Nephron progenitor cell (in vitro differentiated cells): ENCODE data around the gene TFEB.

Experiments used
- DNase-seq: peaks from one replicate; pipeline ENCODE4 v3.0.0; 2021
- H3K27ac Mint-ChIP-seq: 2 replicates; pipeline ENCODE4 v1.8.0; 2021; ENCODE audit warnings: mild to moderate bottlenecking, moderate library complexity, mixed read lengths
- H3K27me3 Mint-ChIP-seq: 2 replicates; pipeline ENCODE4 v1.8.0; 2021; ENCODE audit warnings: mild to moderate bottlenecking, low read depth, mixed read lengths; ENCODE audit not compliant: poor library complexity
- H3K36me3 Mint-ChIP-seq: 2 replicates; pipeline ENCODE4 v1.8.0; 2021; ENCODE audit warnings: low read depth, mixed read lengths
- H3K4me1 Mint-ChIP-seq: 2 replicates; pipeline ENCODE4 v1.8.0; 2021; ENCODE audit warnings: mixed read lengths
- H3K4me3 Mint-ChIP-seq: 2 replicates; pipeline ENCODE4 v1.8.0; 2021; ENCODE audit warnings: mild to moderate bottlenecking, moderate library complexity, mixed read lengths
- H3K9me3 Mint-ChIP-seq: 2 replicates; pipeline ENCODE4 v1.8.0; 2021; ENCODE audit warnings: mild to moderate bottlenecking, moderate library complexity, mixed read lengths
- CTCF ChIP-seq: fragments of 200-600 bp; sonication (generic); IDR thresholded peaks from 2 replicates; pipeline ENCODE4 v1.5.0; 2021; ENCODE audit warnings: antibody characterized with exemption

The TFEB gene

GRCh38 chr6:41714556-41715273, 20.7 kb downstream of the TFEB start:
- peaks cover 13% of the 10 kb centered on the region for H3K27me3 Mint-ChIP-seq
- H3K36me3 Mint-ChIP-seq, result no peaks in the 10 kb centered on the region
- TF ChIP-seq CTCF, result no peak

GRCh38 chr6:41713650-41714291, 21.6 kb downstream of the TFEB start:
- no peak for TF ChIP-seq CTCF
- H3K4me1 Mint-ChIP-seq, result peaks cover 36% of the 10 kb centered on the region
- H3K36me3 Mint-ChIP-seq, result no peaks in the 10 kb centered on the region
- no peak overlapping the region for H3K4me3 Mint-ChIP-seq
- H3K9me3 Mint-ChIP-seq, result no peaks in the 10 kb centered on the region
- no peak for DNase-seq
- peaks cover 17% of the 10 kb centered on the region for H3K27me3 Mint-ChIP-seq
- H3K27ac Mint-ChIP-seq, result peak overlapping the region; percentile 36

More at GRCh38 chr6:41714556-41715273, 20.7 kb downstream of the TFEB start:
- no peak for DNase-seq
- no peak overlapping the region for H3K27ac Mint-ChIP-seq
- H3K4me1 Mint-ChIP-seq, result peaks cover 41% of the 10 kb centered on the region
- no peak overlapping the region for H3K4me3 Mint-ChIP-seq
- no peaks in the 10 kb centered on the region for H3K9me3 Mint-ChIP-seq

- no peak for TF ChIP-seq CTCF
- Mint-ChIP-seq H3K9me3 (no peaks in the 10 kb centered on the region), H3K27ac (no peak overlapping the region), H3K27me3 (peaks cover 17% of the 10 kb centered on the region), H3K36me3 (no peaks in the 10 kb centered on the region), H3K4me3 (no peak overlapping the region), H3K4me1 (peaks cover 36% of the 10 kb centered on the region)
- no peak for DNase-seq
Observed at GRCh38 chr6:41713159-41713649, 22.2 kb downstream of the TFEB start.

- Mint-ChIP-seq H3K9me3 (no peaks in the 10 kb centered on the region), H3K27ac (no peak overlapping the region)
- no peak for TF ChIP-seq CTCF
Observed at GRCh38 chr6:41712651-41713103, 22.7 kb downstream of the TFEB start.

GRCh38 chr6:41711323-41712038, 23.9 kb downstream of the TFEB start:
- no peak for TF ChIP-seq CTCF
- no peak overlapping the region for H3K4me3 Mint-ChIP-seq
- H3K9me3 Mint-ChIP-seq, result no peaks in the 10 kb centered on the region
- peaks cover 30% of the 10 kb centered on the region for H3K4me1 Mint-ChIP-seq
- no peaks in the 10 kb centered on the region for H3K36me3 Mint-ChIP-seq
- H3K27me3 Mint-ChIP-seq, result peaks cover 28% of the 10 kb centered on the region
- H3K27ac Mint-ChIP-seq, result no peak overlapping the region
- no peak for DNase-seq

More at GRCh38 chr6:41712651-41713103, 22.7 kb downstream of the TFEB start:
- Mint-ChIP-seq H3K27me3 (peaks cover 18% of the 10 kb centered on the region), H3K4me1 (peaks cover 35% of the 10 kb centered on the region), H3K4me3 (no peak overlapping the region), H3K36me3 (no peaks in the 10 kb centered on the region)
- no peak for DNase-seq
